WTC11 (cell line): Measurements from ENCODE around the gene PHF5A. TPM values are rescaled to one million over a fixed set of nuclear protein-coding genes. Genes with fewer than 3 reads are reported as not detected.

Experiments
- ATAC-seq: fragments of 200-7000 bp; cut with Tn5 transposase; 2 replicates; pipeline ENCODE4 v1.10.0; 2021; ENCODE audit warnings: mild to moderate bottlenecking, moderate library complexity
- CTCF ChIA-PET: fragments of 300-600 bp; sonication (Branson Sonifier 250); formaldehyde crosslinking; loops from one replicate; lab custom pipeline; 2021; ENCODE audit warnings: antibody characterized with exemption; lab: Charles Lee
- POLR2A ChIA-PET: fragments of 350-600 bp; sonication (Branson Sonifier 250); formaldehyde crosslinking; loops from one replicate; lab custom pipeline; 2021; ENCODE audit warnings: antibody characterized with exemption; lab: Charles Lee
- DNase-seq: peaks from one replicate; pipeline ENCODE4 v3.0.0; 2021; ENCODE audit warnings: low spot score
- H3K27ac Mint-ChIP-seq: 2 replicates; pipeline ENCODE4 v1.8.0; 2021; ENCODE audit warnings: mixed read lengths
- H3K27me3 Mint-ChIP-seq: 2 replicates; pipeline ENCODE4 v1.8.0; 2021; ENCODE audit warnings: low read depth, mild to moderate bottlenecking, moderate library complexity, mixed read lengths
- H3K36me3 Mint-ChIP-seq: 2 replicates; pipeline ENCODE4 v1.8.0; 2021; ENCODE audit warnings: mixed read lengths
- H3K4me1 Mint-ChIP-seq: 2 replicates; pipeline ENCODE4 v1.8.0; 2022; ENCODE audit warnings: mixed read lengths
- H3K4me3 Mint-ChIP-seq: 2 replicates; pipeline ENCODE4 v1.8.0; 2021; ENCODE audit warnings: mild to moderate bottlenecking, moderate library complexity, mixed read lengths
- H3K9me3 Mint-ChIP-seq: 2 replicates; pipeline ENCODE4 v1.8.0; 2021; ENCODE audit warnings: mixed read lengths
- ATF1 ChIP-seq: sonication (generic); formaldehyde crosslinking; IDR thresholded peaks from 2 replicates; pipeline ENCODE4 v1.8.1; 2023; ENCODE audit warnings: mild to moderate bottlenecking, moderate library complexity, missing genetic modification reagents
- CBFB ChIP-seq: sonication (generic); formaldehyde crosslinking; IDR thresholded peaks from 2 replicates; pipeline ENCODE4 v1.8.1; 2022; ENCODE audit warnings: mild to moderate bottlenecking, low read depth, missing genetic modification reagents
- E2F4 ChIP-seq: sonication (generic); formaldehyde crosslinking; IDR thresholded peaks from 2 replicates; pipeline ENCODE4 v1.8.1; 2022; ENCODE audit warnings: low read depth, mild to moderate bottlenecking, moderate library complexity, missing genetic modification reagents, borderline replicate concordance
- FOXK1 ChIP-seq: sonication (generic); formaldehyde crosslinking; IDR thresholded peaks from 2 replicates; pipeline ENCODE4 v1.8.0; 2022; ENCODE audit warnings: mild to moderate bottlenecking, moderate library complexity, missing genetic modification reagents
- FOXP1 ChIP-seq: sonication (generic); formaldehyde crosslinking; IDR thresholded peaks from 2 replicates; pipeline ENCODE4 v1.8.0; 2022; ENCODE audit warnings: missing genetic modification reagents, mild to moderate bottlenecking, moderate library complexity, borderline replicate concordance
- FOXP4 ChIP-seq: sonication (generic); formaldehyde crosslinking; IDR thresholded peaks from 2 replicates; pipeline ENCODE4 v1.8.0; 2022; ENCODE audit warnings: mild to moderate bottlenecking, missing genetic modification reagents
- GRHL2 ChIP-seq: fragments of 250-450 bp; sonication (Bioruptor Pico); IDR thresholded peaks from 2 replicates; pipeline ENCODE4 v1.8.0; 2022; ENCODE audit warnings: mild to moderate bottlenecking, moderate library complexity; ENCODE audit not compliant: insufficient replicate concordance, severe bottlenecking
- GTF2I ChIP-seq: fragments of 250-450 bp; sonication (Bioruptor Pico); conservative IDR thresholded peaks from 2 replicates; pipeline ENCODE4 v1.4.0; 2021; ENCODE audit warnings: mild to moderate bottlenecking
- JAZF1 ChIP-seq: fragments of 250-450 bp; sonication (Bioruptor Pico); IDR thresholded peaks from 2 replicates; pipeline ENCODE4 v1.9.0; 2021; ENCODE audit warnings: moderate library complexity, mild to moderate bottlenecking, inconsistent platforms
- MLX ChIP-seq: sonication (generic); formaldehyde crosslinking; IDR thresholded peaks from 2 replicates; pipeline ENCODE4 v1.8.1; 2023; ENCODE audit warnings: mild to moderate bottlenecking, missing genetic modification reagents, moderate library complexity
- MXD4 ChIP-seq: fragments of 250-450 bp; sonication (Bioruptor Pico); IDR thresholded peaks from 2 replicates; pipeline ENCODE4 v1.8.0; 2021; ENCODE audit warnings: mild to moderate bottlenecking, moderate library complexity, borderline replicate concordance
- NFATC4 ChIP-seq: fragments of 250-450 bp; sonication (Bioruptor Pico); IDR thresholded peaks from 2 replicates; pipeline ENCODE4 v1.9.0; 2021; ENCODE audit warnings: mild to moderate bottlenecking
- NFYB ChIP-seq: sonication (generic); formaldehyde crosslinking; conservative IDR thresholded peaks from 2 replicates; pipeline ENCODE4 v1.8.0; 2022; ENCODE audit warnings: low read depth, missing genetic modification reagents
- NR2C2 ChIP-seq: sonication (generic); formaldehyde crosslinking; IDR thresholded peaks from 2 replicates; pipeline ENCODE4 v1.8.0; 2022; ENCODE audit warnings: mild to moderate bottlenecking, missing genetic modification reagents
- ZNF121 ChIP-seq: sonication (generic); formaldehyde crosslinking; IDR thresholded peaks from 2 replicates; pipeline ENCODE4 v1.8.0; 2023; ENCODE audit warnings: missing genetic modification reagents
- ZNF416 ChIP-seq: fragments of 250-450 bp; sonication (Bioruptor Pico); IDR thresholded peaks from 2 replicates; pipeline ENCODE4 v1.9.0; 2021; ENCODE audit warnings: mild to moderate bottlenecking, inconsistent platforms
- ZNF423 ChIP-seq: fragments of 250-450 bp; sonication (Bioruptor Pico); IDR thresholded peaks from 2 replicates; pipeline ENCODE4 v2.1.2; 2022; ENCODE audit warnings: mild to moderate bottlenecking, moderate library complexity
- total RNA-seq: library from RNA; stranded (reverse); gene quantifications from 3 replicates; pipeline ENCODE4 v1.2.3, GENCODE V29; 2021
- TF ChIP-seq, protein P1 (sequence below): fragments of 250-450 bp; sonication (Bioruptor Pico); IDR thresholded peaks from 2 replicates; pipeline ENCODE4 v1.9.0; 2021; ENCODE audit warnings: moderate library complexity, mild to moderate bottlenecking, inconsistent platforms, borderline replicate concordance
- TF ChIP-seq, protein P2 (sequence below): sonication (generic); formaldehyde crosslinking; IDR thresholded peaks from 2 replicates; pipeline ENCODE4 v1.8.0; 2022; ENCODE audit warnings: mild to moderate bottlenecking, missing genetic modification reagents

The PHF5A gene
- total RNA-seq, 1 experiment from 2014 or later, result 93.1 TPM

DNA sequence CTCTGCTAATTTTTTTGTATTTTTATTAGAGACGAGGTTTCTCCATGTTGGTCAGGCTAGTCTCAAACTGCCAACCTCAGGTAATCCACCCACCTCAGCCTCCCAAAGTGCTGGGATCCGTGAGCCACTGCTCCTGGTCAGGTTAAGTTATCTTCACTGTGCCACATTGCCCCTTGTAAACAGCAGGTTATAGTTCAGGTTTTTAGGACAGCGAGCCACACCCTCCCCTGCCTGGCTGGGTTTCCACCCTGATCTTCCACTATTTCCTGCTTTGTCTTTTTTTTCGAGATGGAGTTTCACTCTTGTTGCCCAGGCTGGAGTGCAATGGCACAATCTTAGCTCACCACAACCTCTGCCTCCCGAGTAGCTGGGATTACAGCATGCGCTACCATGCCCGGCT is 16.5 kb upstream of the PHF5A start (continued):
- TF ChIP-seq, protein P1, sequence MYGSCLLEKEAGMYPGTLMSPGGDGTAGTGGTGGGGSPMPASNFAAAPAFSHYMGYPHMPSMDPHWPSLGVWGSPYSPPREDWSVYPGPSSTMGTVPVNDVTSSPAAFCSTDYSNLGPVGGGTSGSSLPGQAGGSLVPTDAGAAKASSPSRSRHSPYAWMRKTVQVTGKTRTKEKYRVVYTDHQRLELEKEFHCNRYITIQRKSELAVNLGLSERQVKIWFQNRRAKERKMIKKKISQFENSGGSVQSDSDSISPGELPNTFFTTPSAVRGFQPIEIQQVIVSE (CRISPR knock-in tag), result no peak
- TF ChIP-seq NR2C2, result no peak
- no peak for TF ChIP-seq NFATC4 (CRISPR knock-in tag)
- no peak for TF ChIP-seq ZNF416 (CRISPR knock-in tag)

DNA sequence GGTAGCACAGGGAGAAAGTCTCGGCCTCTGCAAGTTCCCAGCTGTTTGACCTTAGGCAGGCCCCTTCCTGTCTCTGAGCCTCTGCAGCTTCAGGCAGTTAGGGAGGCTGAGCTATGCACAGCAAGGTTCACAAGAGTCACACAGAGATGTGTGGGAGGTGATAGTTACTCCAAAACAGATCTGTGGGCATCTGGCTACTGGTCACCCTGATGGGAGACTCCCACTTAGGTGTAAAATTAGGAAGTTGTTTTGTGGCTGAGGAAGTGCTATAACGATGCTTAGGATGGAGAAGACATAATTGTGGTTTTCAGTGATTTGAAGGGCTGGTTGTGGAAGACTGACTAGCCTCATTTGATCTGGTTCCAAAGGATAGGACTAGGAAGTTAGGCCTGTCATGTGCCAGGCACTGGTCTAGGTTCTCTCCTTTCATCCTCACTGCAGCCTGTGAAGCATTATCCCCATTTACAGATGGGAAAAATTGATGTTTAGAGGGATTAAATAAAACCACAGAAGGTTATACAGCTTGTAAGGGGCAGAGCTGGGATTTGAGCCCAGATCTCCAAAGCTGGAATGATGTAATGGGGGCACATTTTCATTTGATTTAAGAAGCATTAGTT is 13.9 kb upstream of the PHF5A start:
- Mint-ChIP-seq H3K36me3 (no peaks in the 10 kb centered on the region), H3K4me1 (peaks cover 49% of the 10 kb centered on the region)
- POLR2A ChIA-PET, result interaction anchor here (0.6 to 1.6 kb wide), 4 partner anchors 23 to 189 kb away, joined by 3 to 8 read pairs (median 5); partner anchors contain the start of gene TOB2
- TF ChIP-seq NR2C2 (no peak), MXD4 (CRISPR knock-in tag) (no peak), GTF2I (CRISPR knock-in tag) (0 out of 2 replicates have a peak, but pooled peaks have one; percentile 32), E2F4 (CRISPR knock-in tag) (no peak), NFYB (CRISPR knock-in tag) (no peak), MLX (CRISPR knock-in tag) (no peak)
- TF ChIP-seq, protein P2, sequence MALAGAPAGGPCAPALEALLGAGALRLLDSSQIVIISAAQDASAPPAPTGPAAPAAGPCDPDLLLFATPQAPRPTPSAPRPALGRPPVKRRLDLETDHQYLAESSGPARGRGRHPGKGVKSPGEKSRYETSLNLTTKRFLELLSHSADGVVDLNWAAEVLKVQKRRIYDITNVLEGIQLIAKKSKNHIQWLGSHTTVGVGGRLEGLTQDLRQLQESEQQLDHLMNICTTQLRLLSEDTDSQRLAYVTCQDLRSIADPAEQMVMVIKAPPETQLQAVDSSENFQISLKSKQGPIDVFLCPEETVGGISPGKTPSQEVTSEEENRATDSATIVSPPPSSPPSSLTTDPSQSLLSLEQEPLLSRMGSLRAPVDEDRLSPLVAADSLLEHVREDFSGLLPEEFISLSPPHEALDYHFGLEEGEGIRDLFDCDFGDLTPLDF (CRISPR knock-in tag), result no peak
- TF ChIP-seq, all 79 proteins: peak for 1
- Mint-ChIP-seq H3K9me3 (no peaks in the 10 kb centered on the region), H3K27me3 (no peaks in the 10 kb centered on the region), H3K4me3 (no peak overlapping the region), H3K27ac (peak overlapping the region; percentile 52)
- CTCF ChIA-PET, result interaction anchor here (0.7 to 3.1 kb wide), 6 partner anchors 13 to 184 kb away, joined by 3 to 23 read pairs (median 5); partner anchors contain the start of genes ACO2 and PHF5A
- no peak for DNase-seq
- peak; percentile 40 for ATAC-seq

GRCh38 chr22:41481925-41482318 is 13.4 kb upstream of the PHF5A start:
- Mint-ChIP-seq H3K27me3 (no peaks in the 10 kb centered on the region), H3K4me3 (no peak overlapping the region), H3K9me3 (no peaks in the 10 kb centered on the region), H3K36me3 (no peaks in the 10 kb centered on the region), H3K27ac (peak overlapping the region; percentile 61), H3K4me1 (peaks cover 44% of the 10 kb centered on the region)
- DNase-seq (peak; percentile 25), ATAC-seq (peak; percentile 77)
- POLR2A ChIA-PET, result interaction anchor here (1.1 to 1.6 kb wide), 3 partner anchors 23 to 35 kb away, joined by 3 to 5 read pairs (median 5); partner anchors contain the start of gene TOB2
- CTCF ChIA-PET, result interaction anchor here (0.7 to 3.1 kb wide), 7 partner anchors 13 to 185 kb away, joined by 3 to 23 read pairs (median 4); partner anchors contain the start of genes ACO2, PHF5A and TEF
- TF ChIP-seq GTF2I (CRISPR knock-in tag), result no peak
- TF ChIP-seq FOXP1 (CRISPR knock-in tag), result no peak
- peak; percentile 66; the same call in 1 of the 2 replicates for TF ChIP-seq FOXK1 (CRISPR knock-in tag)
- TF ChIP-seq JAZF1, result no peak
- no peak for TF ChIP-seq CBFB (CRISPR knock-in tag)
- peak; percentile 61 for TF ChIP-seq ZNF423 (CRISPR knock-in tag)
- TF ChIP-seq ATF1 (CRISPR knock-in tag), result no peak
- no peak for TF ChIP-seq GRHL2
- no peak for TF ChIP-seq ZNF121 (CRISPR knock-in tag)
- peak; percentile 48; the same call in 1 of the 2 replicates for TF ChIP-seq FOXP4 (CRISPR knock-in tag)
